Activated CD4-positive, alpha-beta T cell treated with anti-CD3 and anti-CD28 coated beads, Interleukin-2, amount 10 ng/mL, durations not matched to agents 7 days and 5 days (primary cell): Measurements from ENCODE around the gene MAG. TPM values are rescaled to one million over a fixed set of nuclear protein-coding genes. Genes with fewer than 3 reads are reported as not detected.
A peak's percentile ranks its signal among the peaks of the same experiment; 100 is the strongest.

Experiments used
- CTCF ChIA-PET: fragments of 350-600 bp; sonication (Branson Sonifier 250); formaldehyde crosslinking; loops from one replicate; lab custom pipeline; 2021; ENCODE audit warnings: antibody characterized with exemption; lab: Charles Lee
- POLR2A ChIA-PET: fragments of 350-600 bp; sonication (Branson Sonifier 250); formaldehyde crosslinking; loops from one replicate; lab custom pipeline; 2021; ENCODE audit warnings: antibody characterized with exemption; lab: Charles Lee
- DNase-seq: peaks from one replicate; pipeline ENCODE4 v3.0.0-alpha.2; 2020
- H3K27ac Mint-ChIP-seq: one replicate; pipeline ENCODE4 v1.8.0; 2021; ENCODE audit warnings: mild to moderate bottlenecking, moderate library complexity, mixed read lengths
- H3K27me3 Mint-ChIP-seq: one replicate; pipeline ENCODE4 v1.8.0; 2021; ENCODE audit warnings: mixed read lengths
- H3K36me3 Mint-ChIP-seq: one replicate; pipeline ENCODE4 v1.8.0; 2021; ENCODE audit warnings: low read depth, mixed read lengths
- H3K4me1 Mint-ChIP-seq: one replicate; pipeline ENCODE4 v1.8.0; 2021; ENCODE audit warnings: mixed read lengths
- H3K4me3 Mint-ChIP-seq: one replicate; pipeline ENCODE4 v1.8.0; 2021; ENCODE audit warnings: mild to moderate bottlenecking, moderate library complexity, mixed read lengths
- H3K9me3 Mint-ChIP-seq: one replicate; pipeline ENCODE4 v1.8.0; 2021; ENCODE audit warnings: mixed read lengths
- total RNA-seq, 2 experiments: library from RNA; stranded (reverse); gene quantifications; one replicate each; pipeline ENCODE4 v1.2.3, GENCODE V29; 2021

The MAG gene
- total RNA-seq, 2 experiments from 2014 or later: not detected

GRCh38 chr19:35292421-35293362 is 731 bp downstream of the MAG start:
- Mint-ChIP-seq H3K27me3 (no peaks in the 10 kb centered on the region), H3K9me3 (no peaks in the 10 kb centered on the region), H3K36me3 (no peaks in the 10 kb centered on the region), H3K4me3 (no peak overlapping the region), H3K4me1 (peaks cover 8% of the 10 kb centered on the region), H3K27ac (no peak overlapping the region)
- ChIA-PET CTCF (interaction anchor here (1.6 kb wide), 1 partner anchor 18 kb away, joined by 5 read pairs; no protein-coding TSS in a partner anchor), POLR2A (no interaction called here)
- no peak for DNase-seq

GRCh38 chr19:35293363-35293739 is 1.4 kb downstream of the MAG start:
- H3K27ac Mint-ChIP-seq: no peak overlapping the region
- ChIA-PET CTCF (no interaction called here), POLR2A (no interaction called here)
- H3K4me1 Mint-ChIP-seq: peaks cover 8% of the 10 kb centered on the region
- no peaks in the 10 kb centered on the region for H3K36me3 Mint-ChIP-seq
- no peaks in the 10 kb centered on the region for H3K27me3 Mint-ChIP-seq
- H3K9me3 Mint-ChIP-seq: no peaks in the 10 kb centered on the region
- DNase-seq: no peak
- H3K4me3 Mint-ChIP-seq: no peak overlapping the region

GRCh38 chr19:35293808-35294207 is 1.8 kb downstream of the MAG start:
- H3K27ac Mint-ChIP-seq: no peak overlapping the region
- peaks cover 8% of the 10 kb centered on the region for H3K4me1 Mint-ChIP-seq
- CTCF ChIA-PET: interaction anchor here (0.8 to 3.6 kb wide), 2 partner anchors 8 to 10 kb away, joined by 5 to 12 read pairs; no protein-coding TSS in a partner anchor
- no peaks in the 10 kb centered on the region for H3K27me3 Mint-ChIP-seq
- POLR2A ChIA-PET: no interaction called here
- H3K4me3 Mint-ChIP-seq: no peak overlapping the region
- DNase-seq: no peak
- no peaks in the 10 kb centered on the region for H3K9me3 Mint-ChIP-seq
- H3K36me3 Mint-ChIP-seq: no peaks in the 10 kb centered on the region

- CTCF ChIA-PET: interaction anchor here (0.8 to 3.6 kb wide), 3 partner anchors 8 to 10 kb away, joined by 3 to 12 read pairs (median 5); no protein-coding TSS in a partner anchor
Measured at GRCh38 chr19:35294328-35294727, 2.4 kb downstream of the MAG start.

GRCh38 chr19:35294859-35295791 is 3.2 kb downstream of the MAG start:
- ChIA-PET CTCF (interaction anchor here (0.9 to 3.6 kb wide), 4 partner anchors 9 to 158 kb away, joined by 3 to 12 read pairs (median 3); no protein-coding TSS in a partner anchor), POLR2A (interaction anchor here (0.6 kb wide), 1 partner anchor 84 kb away, joined by 4 read pairs; no protein-coding TSS in a partner anchor)
- no peaks in the 10 kb centered on the region for H3K9me3 Mint-ChIP-seq
- H3K27ac Mint-ChIP-seq: peak overlapping the region; percentile 67
- no peaks in the 10 kb centered on the region for H3K27me3 Mint-ChIP-seq
- DNase-seq: no peak
- no peaks in the 10 kb centered on the region for H3K36me3 Mint-ChIP-seq
- no peak overlapping the region for H3K4me3 Mint-ChIP-seq
- H3K4me1 Mint-ChIP-seq: peaks cover 8% of the 10 kb centered on the region

More at GRCh38 chr19:35294328-35294727, 2.4 kb downstream of the MAG start:
- Mint-ChIP-seq H3K27me3 (no peaks in the 10 kb centered on the region), H3K4me1 (peaks cover 8% of the 10 kb centered on the region), H3K36me3 (no peaks in the 10 kb centered on the region), H3K4me3 (no peak overlapping the region), H3K27ac (no peak overlapping the region), H3K9me3 (no peaks in the 10 kb centered on the region)
- POLR2A ChIA-PET: interaction anchor here (0.6 kb wide), 1 partner anchor 85 kb away, joined by 4 read pairs; no protein-coding TSS in a partner anchor
- DNase-seq: no peak

GRCh38 chr19:35295792-35296462 is 4.0 kb downstream of the MAG start:
- ChIA-PET POLR2A (no interaction called here), CTCF (interaction anchor here (0.7 to 3.6 kb wide), 4 partner anchors 10 to 157 kb away, joined by 3 to 12 read pairs (median 3); no protein-coding TSS in a partner anchor)
- Mint-ChIP-seq H3K4me1 (peaks cover 8% of the 10 kb centered on the region), H3K9me3 (no peaks in the 10 kb centered on the region), H3K36me3 (no peaks in the 10 kb centered on the region), H3K27ac (peak overlapping the region; percentile 67), H3K4me3 (no peak overlapping the region), H3K27me3 (no peaks in the 10 kb centered on the region)
- DNase-seq: peak; percentile 51

GRCh38 chr19:35296644-35297514 is 4.9 kb downstream of the MAG start:
- ChIA-PET POLR2A (interaction anchor here (0.6 kb wide), 1 partner anchor 18 kb away, joined by 3 read pairs; no protein-coding TSS in a partner anchor), CTCF (interaction anchor here (0.7 to 3.6 kb wide), 2 partner anchors 11 to 146 kb away, joined by 3 to 12 read pairs; no protein-coding TSS in a partner anchor)
- H3K36me3 Mint-ChIP-seq: no peaks in the 10 kb centered on the region
- no peak for DNase-seq
- no peak overlapping the region for H3K27ac Mint-ChIP-seq
- H3K27me3 Mint-ChIP-seq: no peaks in the 10 kb centered on the region
- no peaks in the 10 kb centered on the region for H3K9me3 Mint-ChIP-seq
- peaks cover 8% of the 10 kb centered on the region for H3K4me1 Mint-ChIP-seq
- no peak overlapping the region for H3K4me3 Mint-ChIP-seq

- CTCF ChIA-PET: interaction anchor here (3.6 kb wide), 1 partner anchor 11 kb away, joined by 12 read pairs; no protein-coding TSS in a partner anchor
- H3K27ac Mint-ChIP-seq: no peak overlapping the region
Measured at GRCh38 chr19:35297515-35297848, 5.5 kb downstream of the MAG start.

GRCh38 chr19:35297922-35298321 is 6.0 kb downstream of the MAG start:
- Mint-ChIP-seq H3K9me3 (no peaks in the 10 kb centered on the region), H3K36me3 (no peaks in the 10 kb centered on the region), H3K4me1 (peaks cover 8% of the 10 kb centered on the region), H3K4me3 (no peak overlapping the region), H3K27ac (no peak overlapping the region), H3K27me3 (no peaks in the 10 kb centered on the region)
- ChIA-PET CTCF (no interaction called here), POLR2A (no interaction called here)
- DNase-seq: no peak

More at GRCh38 chr19:35297515-35297848, 5.5 kb downstream of the MAG start:
- Mint-ChIP-seq H3K36me3 (no peaks in the 10 kb centered on the region), H3K27me3 (no peaks in the 10 kb centered on the region), H3K4me3 (no peak overlapping the region), H3K4me1 (peaks cover 8% of the 10 kb centered on the region), H3K9me3 (no peaks in the 10 kb centered on the region)
- no peak for DNase-seq
- POLR2A ChIA-PET: no interaction called here

- H3K27me3 Mint-ChIP-seq: no peaks in the 10 kb centered on the region
- no peak for DNase-seq
- no peak overlapping the region for H3K4me3 Mint-ChIP-seq
- CTCF ChIA-PET: no interaction called here
- H3K36me3 Mint-ChIP-seq: no peaks in the 10 kb centered on the region
- H3K9me3 Mint-ChIP-seq: no peaks in the 10 kb centered on the region
- H3K4me1 Mint-ChIP-seq: peaks cover 8% of the 10 kb centered on the region
- H3K27ac Mint-ChIP-seq: no peak overlapping the region
- POLR2A ChIA-PET: no interaction called here
Measured at GRCh38 chr19:35298561-35298972, 6.6 kb downstream of the MAG start.
